ENCODE results near the gene CNIH3. TPM values are rescaled to one million over a fixed set of nuclear protein-coding genes. Genes with fewer than 3 reads are reported as not detected.

The CNIH3 gene
- total RNA-seq, 1 donor from 2014 or later: 2.5 TPM

DNA sequence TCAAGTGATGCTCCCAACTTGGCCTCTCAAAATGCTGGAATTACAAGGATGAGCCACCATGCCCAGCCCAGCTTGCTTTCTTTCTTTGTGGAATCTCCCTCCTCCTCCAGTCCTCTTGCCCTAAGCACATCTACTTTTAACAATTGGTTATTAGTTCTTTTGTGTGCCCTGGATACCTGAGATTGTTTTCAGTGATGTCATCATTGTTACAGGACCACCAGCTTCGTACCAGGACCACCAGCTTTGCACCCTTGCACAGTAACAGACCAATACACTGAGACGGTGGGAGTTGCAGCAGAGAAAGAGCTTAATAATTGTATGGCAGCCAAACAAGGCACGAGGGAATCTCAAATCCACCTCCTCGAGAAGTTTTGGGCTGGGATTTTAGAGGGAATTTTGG lies 71.3 kb downstream of the CNIH3 start:
- Histone ChIP-seq H3K9me3 (ENCODE audit: low read depth) (no peaks in the 10 kb centered on the region), H3K9ac (no peak overlapping the region), H3K79me2 (ENCODE audit: low read depth) (no peaks in the 10 kb centered on the region), H3K36me3 (no peaks in the 10 kb centered on the region), H4K20me1 (ENCODE audit: low read depth) (no peaks in the 10 kb centered on the region), H3F3A (ENCODE audit: low read depth) (no peaks in the 10 kb centered on the region), H3K4me2 (no peak overlapping the region), H3K27ac (no peak overlapping the region), H2AFZ (replicated peaks) (no peak overlapping the region), H3K27me3 (no peaks in the 10 kb centered on the region), H3K4me3 (no peak overlapping the region), H3K4me1 (peaks cover 1% of the 10 kb centered on the region)
- Mint-ChIP-seq H3K4me3 (no peak overlapping the region), H3K9me3 (peaks cover 2% of the 10 kb centered on the region), H3K4me1 (peaks cover 13% of the 10 kb centered on the region), H3K27ac (no peak overlapping the region), H3K27me3 (ENCODE audit: insufficient read depth, low read depth) (peaks cover 7% of the 10 kb centered on the region), H3K36me3 (no peaks in the 10 kb centered on the region)
- DNase-seq (ENCODE audit: low spot score): no peak
- no peak for TF ChIP-seq EZH2phosphoT487 (IDR thresholded peaks at IDR 0.05)
- TF ChIP-seq, protein P1, sequence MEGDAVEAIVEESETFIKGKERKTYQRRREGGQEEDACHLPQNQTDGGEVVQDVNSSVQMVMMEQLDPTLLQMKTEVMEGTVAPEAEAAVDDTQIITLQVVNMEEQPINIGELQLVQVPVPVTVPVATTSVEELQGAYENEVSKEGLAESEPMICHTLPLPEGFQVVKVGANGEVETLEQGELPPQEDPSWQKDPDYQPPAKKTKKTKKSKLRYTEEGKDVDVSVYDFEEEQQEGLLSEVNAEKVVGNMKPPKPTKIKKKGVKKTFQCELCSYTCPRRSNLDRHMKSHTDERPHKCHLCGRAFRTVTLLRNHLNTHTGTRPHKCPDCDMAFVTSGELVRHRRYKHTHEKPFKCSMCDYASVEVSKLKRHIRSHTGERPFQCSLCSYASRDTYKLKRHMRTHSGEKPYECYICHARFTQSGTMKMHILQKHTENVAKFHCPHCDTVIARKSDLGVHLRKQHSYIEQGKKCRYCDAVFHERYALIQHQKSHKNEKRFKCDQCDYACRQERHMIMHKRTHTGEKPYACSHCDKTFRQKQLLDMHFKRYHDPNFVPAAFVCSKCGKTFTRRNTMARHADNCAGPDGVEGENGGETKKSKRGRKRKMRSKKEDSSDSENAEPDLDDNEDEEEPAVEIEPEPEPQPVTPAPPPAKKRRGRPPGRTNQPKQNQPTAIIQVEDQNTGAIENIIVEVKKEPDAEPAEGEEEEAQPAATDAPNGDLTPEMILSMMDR (IDR thresholded peaks at IDR 0.05): no peak

DNA sequence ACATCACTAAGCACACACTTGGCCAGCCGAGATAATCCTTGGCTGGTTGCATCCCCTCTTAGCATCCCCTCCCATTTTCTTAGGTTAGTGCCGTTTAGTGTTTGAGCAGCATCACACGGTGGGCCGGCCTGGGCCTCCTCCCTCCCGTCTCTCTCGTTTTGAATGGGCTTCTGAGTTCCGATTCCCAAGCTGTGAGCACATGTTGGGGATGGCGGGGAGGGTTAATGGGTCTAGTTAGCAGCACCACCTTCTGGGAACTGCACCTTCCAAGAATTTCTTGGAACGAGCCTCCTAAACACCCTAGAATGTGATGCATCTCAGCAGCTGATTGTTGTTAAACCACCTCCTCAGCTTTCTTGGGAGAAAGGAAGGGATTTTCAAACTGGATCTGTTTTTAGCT lies 73.3 kb downstream of the CNIH3 start:
- no peaks in the 10 kb centered on the region for H3K4me1 ChIP-seq
- H3K4me1 Mint-ChIP-seq: peaks cover 11% of the 10 kb centered on the region
- peaks cover 7% of the 10 kb centered on the region for H3K27me3 Mint-ChIP-seq (ENCODE audit: insufficient read depth, low read depth)
- no peaks in the 10 kb centered on the region for H3K36me3 ChIP-seq
- no peak overlapping the region for H3K4me3 Mint-ChIP-seq
- H3K27me3 ChIP-seq: no peaks in the 10 kb centered on the region
- H3K79me2 ChIP-seq (ENCODE audit: low read depth): no peaks in the 10 kb centered on the region
- H3F3A ChIP-seq (ENCODE audit: low read depth): no peaks in the 10 kb centered on the region
- no peak for DNase-seq (ENCODE audit: low spot score)
- H3K9ac ChIP-seq: no peak overlapping the region
- no peak overlapping the region for H3K27ac Mint-ChIP-seq
- H3K9me3 ChIP-seq (ENCODE audit: low read depth): no peaks in the 10 kb centered on the region
- no peaks in the 10 kb centered on the region for H3K36me3 Mint-ChIP-seq
- H3K27ac ChIP-seq: no peak overlapping the region
- no peak overlapping the region for H3K4me2 ChIP-seq
- H3K4me3 ChIP-seq: no peak overlapping the region
- H4K20me1 ChIP-seq (ENCODE audit: low read depth): no peaks in the 10 kb centered on the region
- H2AFZ ChIP-seq (replicated peaks): peak overlapping the region; percentile 1
- TF ChIP-seq EZH2 (IDR thresholded peaks at IDR 0.05) (no peak), EZH2phosphoT487 (IDR thresholded peaks at IDR 0.05) (no peak)
- H3K9me3 Mint-ChIP-seq: peaks cover 2% of the 10 kb centered on the region

DNA sequence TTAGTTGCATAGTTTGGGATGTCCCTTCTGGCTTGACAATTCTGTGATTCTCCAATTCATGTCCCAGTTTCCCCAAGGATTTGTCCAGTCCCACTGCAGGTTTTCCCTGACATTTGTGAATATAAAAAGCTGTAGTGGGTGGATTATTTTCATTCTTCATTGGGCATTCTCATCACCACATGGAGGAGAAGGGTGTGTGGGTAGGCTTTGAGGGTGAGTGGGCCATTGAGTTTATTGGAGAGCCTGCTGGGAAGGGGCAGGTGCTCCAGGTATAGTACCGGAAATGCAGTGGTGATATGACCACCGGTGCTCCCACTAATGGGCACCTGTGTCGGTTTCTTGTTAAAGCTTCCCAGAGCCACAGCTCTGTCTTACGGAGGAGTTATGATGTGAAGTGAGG lies 74.5 kb downstream of the CNIH3 start:
- H3K9me3 Mint-ChIP-seq: peaks cover 2% of the 10 kb centered on the region
- TF ChIP-seq EZH2phosphoT487 (IDR thresholded peaks at IDR 0.05) (no peak), EZH2 (IDR thresholded peaks at IDR 0.05) (no peak)
- TF ChIP-seq, protein P1 (IDR thresholded peaks at IDR 0.05): no peak
- H3K36me3 Mint-ChIP-seq: no peaks in the 10 kb centered on the region

DNA sequence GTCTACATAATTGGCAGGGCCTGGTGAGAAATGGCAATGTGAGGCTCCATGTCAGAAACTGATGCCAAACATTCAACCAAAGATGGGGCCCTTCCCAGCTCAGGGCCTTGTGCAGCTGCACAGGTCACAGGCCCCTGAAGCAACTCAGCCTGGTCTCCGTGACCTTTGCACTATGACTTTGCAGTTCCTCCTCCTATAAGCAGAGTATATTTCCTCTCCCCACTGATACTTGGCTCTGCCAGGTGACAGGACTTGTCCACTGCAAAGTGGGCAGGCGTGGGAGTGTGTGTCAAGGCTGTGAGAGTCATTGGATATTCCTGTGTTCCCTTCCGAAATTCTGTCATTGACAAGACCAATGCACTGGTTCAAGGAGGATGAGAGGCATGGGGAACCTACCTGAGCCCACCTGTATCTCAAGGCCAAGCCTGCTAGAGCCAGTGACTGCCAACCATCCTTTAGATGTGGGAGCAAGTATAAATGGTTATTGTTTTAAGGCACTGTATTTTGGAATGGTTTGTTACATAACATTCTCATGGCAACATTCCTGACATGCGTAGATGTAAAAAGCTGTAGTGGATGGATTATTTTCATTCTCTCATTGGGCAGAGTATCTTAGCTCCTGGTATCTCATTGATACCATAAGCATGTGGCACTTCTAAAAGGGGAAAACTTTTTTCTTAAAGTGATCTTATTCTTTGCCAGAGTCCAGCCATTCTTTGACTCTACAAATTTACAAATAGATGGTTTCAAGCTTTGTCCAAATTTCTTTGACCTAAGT lies 75.2 kb downstream of the CNIH3 start:
- Histone ChIP-seq H4K20me1 (ENCODE audit: low read depth) (no peaks in the 10 kb centered on the region), H3K27ac (no peak overlapping the region), H3K9me3 (ENCODE audit: low read depth) (no peaks in the 10 kb centered on the region), H3K4me1 (no peaks in the 10 kb centered on the region), H2AFZ (replicated peaks) (no peak overlapping the region), H3F3A (ENCODE audit: low read depth) (no peaks in the 10 kb centered on the region), H3K36me3 (no peaks in the 10 kb centered on the region), H3K4me3 (no peak overlapping the region), H3K79me2 (ENCODE audit: low read depth) (no peaks in the 10 kb centered on the region), H3K9ac (no peak overlapping the region), H3K4me2 (no peak overlapping the region), H3K27me3 (no peaks in the 10 kb centered on the region)
- H3K27me3 Mint-ChIP-seq (ENCODE audit: insufficient read depth, low read depth): peaks cover 5% of the 10 kb centered on the region
- no peaks in the 10 kb centered on the region for H3K4me1 Mint-ChIP-seq
- no peak for DNase-seq (ENCODE audit: low spot score)
- H3K9me3 Mint-ChIP-seq: peaks cover 2% of the 10 kb centered on the region
- TF ChIP-seq EZH2 (IDR thresholded peaks at IDR 0.05) (no peak), EZH2phosphoT487 (IDR thresholded peaks at IDR 0.05) (no peak)
- TF ChIP-seq, protein P1 (IDR thresholded peaks at IDR 0.05): no peak
- H3K27ac Mint-ChIP-seq: no peak overlapping the region
- H3K36me3 Mint-ChIP-seq: no peaks in the 10 kb centered on the region
- H3K4me3 Mint-ChIP-seq: no peak overlapping the region

More for the DNA sequence above, 74.5 kb downstream of the CNIH3 start:
- H3K4me2 ChIP-seq: no peak overlapping the region
- H3K27me3 ChIP-seq: no peaks in the 10 kb centered on the region
- no peaks in the 10 kb centered on the region for H3K79me2 ChIP-seq (ENCODE audit: low read depth)
- H4K20me1 ChIP-seq (ENCODE audit: low read depth): no peaks in the 10 kb centered on the region
- H2AFZ ChIP-seq (replicated peaks): no peak overlapping the region
- H3K27ac ChIP-seq: no peak overlapping the region
- Mint-ChIP-seq H3K4me1 (no peaks in the 10 kb centered on the region), H3K27me3 (ENCODE audit: insufficient read depth, low read depth) (peaks cover 5% of the 10 kb centered on the region), H3K27ac (no peak overlapping the region), H3K4me3 (no peak overlapping the region)
- no peak for DNase-seq (ENCODE audit: low spot score)
- H3K9me3 ChIP-seq (ENCODE audit: low read depth): no peaks in the 10 kb centered on the region
- no peaks in the 10 kb centered on the region for H3K36me3 ChIP-seq
- H3K4me3 ChIP-seq: no peak overlapping the region
- H3F3A ChIP-seq (ENCODE audit: low read depth): no peaks in the 10 kb centered on the region
- H3K4me1 ChIP-seq: no peaks in the 10 kb centered on the region
- H3K9ac ChIP-seq: no peak overlapping the region
